GM18505 (cell line): ENCODE data around the gene UCKL1.
"Not testable (repeated sequence)": the region's sequence is repeated elsewhere in the genome, so short reads cannot be mapped to it uniquely, and the experiment has no call there.

ENCODE experiments used
- ATAC-seq: cut with Tn5 transposase; IDR thresholded peaks from one replicate; pipeline ENCODE4 v1.9.1; 2021; ENCODE audit not compliant: unreplicated experiment
- POLR2A ChIP-seq: IDR thresholded peaks from 4 replicates; pipeline ENCODE4 v1.6.1; 2011; ENCODE audit warnings: borderline replicate concordance; ENCODE audit not compliant: insufficient read depth, insufficient read length; ENCODE audit errors: extremely low read depth

Gene UCKL1

GRCh38 chr20:63940472-63941266 lies 15.5 kb downstream of the UCKL1 start:
- no peak for ATAC-seq
- no peak for TF ChIP-seq POLR2A

GRCh38 chr20:63940071-63940471 lies 16.1 kb downstream of the UCKL1 start:
- TF ChIP-seq POLR2A: no peak
- no peak for ATAC-seq

GRCh38 chr20:63939061-63939935 lies 16.9 kb downstream of the UCKL1 start:
- no peak for ATAC-seq
- no peak for TF ChIP-seq POLR2A

GRCh38 chr20:63937596-63937995 lies 18.6 kb downstream of the UCKL1 start:
- ATAC-seq: no peak
- TF ChIP-seq POLR2A: no peak

GRCh38 chr20:63935447-63935846 lies 20.8 kb downstream of the UCKL1 start:
- TF ChIP-seq POLR2A: no peak
- no peak for ATAC-seq

- no peak for TF ChIP-seq POLR2A
These were observed 21.7 kb downstream of the UCKL1 start for GRCh38 chr20:63934271-63935068.

GRCh38 chr20:63933646-63934045 lies 22.6 kb downstream of the UCKL1 start:
- no peak for TF ChIP-seq POLR2A
- no peak for ATAC-seq

More at GRCh38 chr20:63934271-63935068, 21.7 kb downstream of the UCKL1 start:
- ATAC-seq: no peak

DNA sequence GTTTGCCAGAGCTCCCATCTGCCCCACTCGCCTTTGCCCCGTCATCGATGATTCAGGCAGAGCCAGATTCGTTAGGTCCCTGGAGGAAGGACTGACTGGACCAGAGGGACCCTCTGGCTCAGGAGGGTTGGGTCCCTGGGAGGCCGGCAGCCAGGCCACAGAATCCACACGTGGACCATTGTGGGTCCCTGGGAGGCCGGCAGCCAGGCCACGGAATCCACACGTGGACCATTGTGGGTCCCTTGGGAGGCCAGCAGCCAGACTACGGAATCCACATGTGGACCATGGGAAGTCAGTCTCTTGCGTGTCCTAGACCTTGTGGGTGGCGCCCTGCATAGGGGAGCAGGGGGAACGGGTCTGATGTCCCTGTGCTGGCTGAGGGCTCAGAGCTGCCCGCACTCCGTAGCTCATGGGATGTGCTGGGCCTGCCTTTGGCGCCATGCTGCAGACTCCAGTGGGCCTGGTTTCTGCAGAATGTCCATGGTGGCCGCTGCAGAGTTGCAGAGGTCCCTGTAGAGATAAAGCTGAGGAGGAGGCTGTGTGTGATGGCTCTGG lies 23.5 kb downstream of the UCKL1 start:
- no peak for ATAC-seq
- TF ChIP-seq POLR2A: no peak

DNA sequence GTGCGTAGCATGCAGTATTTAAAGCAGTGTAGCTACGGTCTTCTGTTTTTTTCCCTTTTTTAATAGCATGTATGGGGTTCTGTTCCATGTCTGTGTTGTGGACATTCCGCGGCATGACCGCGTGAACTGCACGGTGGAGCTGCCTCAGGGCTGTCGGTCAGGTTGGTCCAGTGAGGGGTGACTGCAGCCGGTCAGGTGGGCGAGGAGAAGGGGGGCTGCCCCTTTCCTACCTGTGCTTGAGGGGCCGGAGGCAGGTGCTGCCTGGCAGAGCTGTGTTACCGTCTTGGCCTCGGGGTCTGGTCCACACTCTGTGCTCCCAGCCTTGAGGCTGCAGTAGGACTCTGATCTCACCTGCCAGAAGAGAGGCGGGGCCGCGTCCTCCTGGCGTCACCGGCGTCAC lies 24.5 kb downstream of the UCKL1 start:
- no peak for ATAC-seq

GRCh38 chr20:63930971-63931553 lies 25.2 kb downstream of the UCKL1 start:
- ATAC-seq: no peak
- TF ChIP-seq POLR2A: no peak

More for the DNA sequence above, 24.5 kb downstream of the UCKL1 start:
- no peak for TF ChIP-seq POLR2A

DNA sequence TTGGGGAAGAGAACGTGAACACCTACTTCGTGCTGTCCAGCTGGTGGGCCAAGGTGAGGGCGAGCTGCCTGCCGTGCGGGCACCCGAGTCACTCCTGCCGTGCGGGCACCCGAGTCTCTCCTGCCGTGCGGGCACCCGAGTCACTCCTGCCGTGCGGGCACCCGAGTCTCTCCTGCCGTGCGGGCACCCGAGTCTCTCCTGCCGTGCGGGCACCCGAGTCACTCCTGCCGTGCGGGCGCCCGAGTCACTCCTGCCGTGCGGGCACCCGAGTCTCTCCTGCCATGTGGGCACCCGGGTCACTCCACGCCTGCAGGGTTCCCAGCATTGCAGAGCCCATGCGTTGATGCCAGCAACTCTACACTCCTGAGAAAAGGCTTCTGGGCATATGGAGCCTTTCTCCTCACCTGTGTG lies 26.7 kb downstream of the UCKL1 start:
- ATAC-seq: not testable (repeated sequence)

GRCh38 chr20:63929071-63929470 lies 27.1 kb downstream of the UCKL1 start:
- no peak for ATAC-seq
- no peak for TF ChIP-seq POLR2A
